ENCODE results near the gene DLX4. TPM values are rescaled to one million over a fixed set of nuclear protein-coding genes. Genes with fewer than 3 reads are reported as not detected.

Gene DLX4
- polyA plus RNA-seq, 1 donor from 2014 or later, result not detected

DNA sequence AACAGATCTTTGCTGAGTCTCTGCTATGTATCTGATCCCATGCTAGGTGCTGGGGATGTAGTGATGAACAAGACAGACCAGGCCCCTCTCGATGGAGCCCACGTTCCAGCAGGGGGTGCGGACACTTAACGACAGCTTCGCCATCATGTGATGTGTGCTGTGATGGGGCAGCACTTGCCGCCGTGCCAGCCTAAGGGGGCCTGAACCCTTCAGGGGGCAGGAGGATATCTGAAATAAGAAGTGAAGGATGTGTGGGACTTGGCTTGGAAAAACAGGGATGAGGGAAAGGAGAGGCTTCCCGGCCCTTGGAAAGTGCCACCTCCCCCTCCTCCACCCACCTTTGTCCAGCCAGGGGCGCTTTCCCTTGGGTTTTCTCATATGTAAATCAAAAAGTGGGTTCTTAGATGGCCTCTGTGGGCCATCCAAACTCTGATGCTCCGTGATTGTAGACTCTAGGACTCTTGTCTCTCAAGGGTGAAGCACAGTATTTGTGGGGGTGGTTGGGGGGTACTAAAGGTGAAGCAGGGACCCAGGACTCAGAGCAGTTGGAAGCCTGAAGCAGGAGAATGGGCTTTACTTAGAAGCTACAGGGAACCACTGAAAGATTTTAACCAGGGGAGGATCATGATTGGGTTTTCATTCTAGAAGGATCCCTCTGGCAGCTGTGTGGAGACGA is 30.0 kb downstream of the DLX4 start:
- H2AFZ ChIP-seq (ENCODE audit: low read depth, low read length), result no peak overlapping the region
- H3K4me3 ChIP-seq (ENCODE audit: low read length), result no peak overlapping the region
- H3K36me3 ChIP-seq (ENCODE audit: insufficient read depth, low read length), result no peaks in the 10 kb centered on the region
- peaks cover 5% of the 10 kb centered on the region for H3K9me3 ChIP-seq (ENCODE audit: low read length)
- H3K27ac ChIP-seq (ENCODE audit: low read length), result no peak overlapping the region
- no peak overlapping the region for H3K9ac ChIP-seq (ENCODE audit: low read length)
- no peak overlapping the region for H3K4me2 ChIP-seq (ENCODE audit: low read length)
- no peaks in the 10 kb centered on the region for H3K9me2 ChIP-seq (ENCODE audit: insufficient read depth, low read length)
- no peaks in the 10 kb centered on the region for H3F3A ChIP-seq (ENCODE audit: insufficient read depth, low read length, poor library complexity, severe bottlenecking)
- TF ChIP-seq, protein P1, sequence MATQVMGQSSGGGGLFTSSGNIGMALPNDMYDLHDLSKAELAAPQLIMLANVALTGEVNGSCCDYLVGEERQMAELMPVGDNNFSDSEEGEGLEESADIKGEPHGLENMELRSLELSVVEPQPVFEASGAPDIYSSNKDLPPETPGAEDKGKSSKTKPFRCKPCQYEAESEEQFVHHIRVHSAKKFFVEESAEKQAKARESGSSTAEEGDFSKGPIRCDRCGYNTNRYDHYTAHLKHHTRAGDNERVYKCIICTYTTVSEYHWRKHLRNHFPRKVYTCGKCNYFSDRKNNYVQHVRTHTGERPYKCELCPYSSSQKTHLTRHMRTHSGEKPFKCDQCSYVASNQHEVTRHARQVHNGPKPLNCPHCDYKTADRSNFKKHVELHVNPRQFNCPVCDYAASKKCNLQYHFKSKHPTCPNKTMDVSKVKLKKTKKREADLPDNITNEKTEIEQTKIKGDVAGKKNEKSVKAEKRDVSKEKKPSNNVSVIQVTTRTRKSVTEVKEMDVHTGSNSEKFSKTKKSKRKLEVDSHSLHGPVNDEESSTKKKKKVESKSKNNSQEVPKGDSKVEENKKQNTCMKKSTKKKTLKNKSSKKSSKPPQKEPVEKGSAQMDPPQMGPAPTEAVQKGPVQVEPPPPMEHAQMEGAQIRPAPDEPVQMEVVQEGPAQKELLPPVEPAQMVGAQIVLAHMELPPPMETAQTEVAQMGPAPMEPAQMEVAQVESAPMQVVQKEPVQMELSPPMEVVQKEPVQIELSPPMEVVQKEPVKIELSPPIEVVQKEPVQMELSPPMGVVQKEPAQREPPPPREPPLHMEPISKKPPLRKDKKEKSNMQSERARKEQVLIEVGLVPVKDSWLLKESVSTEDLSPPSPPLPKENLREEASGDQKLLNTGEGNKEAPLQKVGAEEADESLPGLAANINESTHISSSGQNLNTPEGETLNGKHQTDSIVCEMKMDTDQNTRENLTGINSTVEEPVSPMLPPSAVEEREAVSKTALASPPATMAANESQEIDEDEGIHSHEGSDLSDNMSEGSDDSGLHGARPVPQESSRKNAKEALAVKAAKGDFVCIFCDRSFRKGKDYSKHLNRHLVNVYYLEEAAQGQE (IDR thresholded peaks at IDR 0.05; ENCODE audit: borderline replicate concordance), result no peak
- TF ChIP-seq, protein P2, sequence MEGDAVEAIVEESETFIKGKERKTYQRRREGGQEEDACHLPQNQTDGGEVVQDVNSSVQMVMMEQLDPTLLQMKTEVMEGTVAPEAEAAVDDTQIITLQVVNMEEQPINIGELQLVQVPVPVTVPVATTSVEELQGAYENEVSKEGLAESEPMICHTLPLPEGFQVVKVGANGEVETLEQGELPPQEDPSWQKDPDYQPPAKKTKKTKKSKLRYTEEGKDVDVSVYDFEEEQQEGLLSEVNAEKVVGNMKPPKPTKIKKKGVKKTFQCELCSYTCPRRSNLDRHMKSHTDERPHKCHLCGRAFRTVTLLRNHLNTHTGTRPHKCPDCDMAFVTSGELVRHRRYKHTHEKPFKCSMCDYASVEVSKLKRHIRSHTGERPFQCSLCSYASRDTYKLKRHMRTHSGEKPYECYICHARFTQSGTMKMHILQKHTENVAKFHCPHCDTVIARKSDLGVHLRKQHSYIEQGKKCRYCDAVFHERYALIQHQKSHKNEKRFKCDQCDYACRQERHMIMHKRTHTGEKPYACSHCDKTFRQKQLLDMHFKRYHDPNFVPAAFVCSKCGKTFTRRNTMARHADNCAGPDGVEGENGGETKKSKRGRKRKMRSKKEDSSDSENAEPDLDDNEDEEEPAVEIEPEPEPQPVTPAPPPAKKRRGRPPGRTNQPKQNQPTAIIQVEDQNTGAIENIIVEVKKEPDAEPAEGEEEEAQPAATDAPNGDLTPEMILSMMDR (IDR thresholded peaks at IDR 0.05; ENCODE audit: poor library complexity, severe bottlenecking), result no peak
- TF ChIP-seq EZH2 (IDR thresholded peaks at IDR 0.05; ENCODE audit: borderline replicate concordance, insufficient read depth, low read length, poor library complexity, severe bottlenecking) (no peak), POLR2AphosphoS5 (IDR thresholded peaks at IDR 0.05) (no peak), EP300 (conservative IDR thresholded peaks at IDR 0.05; ENCODE audit: poor library complexity, severe bottlenecking) (no peak), TAF1 (IDR thresholded peaks at IDR 0.05; ENCODE audit: low read depth) (no peak), MXI1 (conservative IDR thresholded peaks at IDR 0.05; ENCODE audit: poor library complexity, severe bottlenecking) (no peak), RAD21 (conservative IDR thresholded peaks at IDR 0.05) (no peak), SMC3 (conservative IDR thresholded peaks at IDR 0.05; ENCODE audit: poor library complexity) (no peak)
- H4K20me1 ChIP-seq (ENCODE audit: insufficient read depth), result no peaks in the 10 kb centered on the region
- no peaks in the 10 kb centered on the region for H3K79me2 ChIP-seq (replicated peaks; ENCODE audit: insufficient read depth, low read length)
- peaks cover 53% of the 10 kb centered on the region for H3K27me3 ChIP-seq (ENCODE audit: insufficient read depth, low read depth, low read length)

DNA sequence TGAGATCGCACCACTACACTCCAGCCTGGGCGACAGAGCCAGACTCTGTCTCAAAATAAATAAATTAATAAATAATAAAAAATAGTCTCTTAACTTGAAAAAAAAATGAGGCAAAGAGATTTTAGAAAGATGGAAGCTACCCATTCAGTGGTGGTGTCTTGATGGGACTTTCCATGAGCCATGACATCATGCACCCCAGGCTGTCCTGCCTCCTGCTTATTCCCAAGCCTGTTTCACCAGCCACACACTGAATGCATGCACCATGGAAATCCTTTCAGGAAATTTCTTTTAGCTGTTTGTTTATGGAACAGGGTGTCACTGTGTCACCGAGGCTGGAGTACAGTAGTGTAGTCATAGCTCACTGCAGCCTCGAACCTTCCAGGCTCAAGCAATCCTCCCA is 34.9 kb downstream of the DLX4 start:
- no peaks in the 10 kb centered on the region for H3K36me3 ChIP-seq (ENCODE audit: insufficient read depth, low read length)
- no peaks in the 10 kb centered on the region for H3K9me2 ChIP-seq (ENCODE audit: insufficient read depth, low read length)
- TF ChIP-seq MXI1 (conservative IDR thresholded peaks at IDR 0.05; ENCODE audit: poor library complexity, severe bottlenecking), result no peak
- TF ChIP-seq RAD21 (conservative IDR thresholded peaks at IDR 0.05), result no peak
- H3K9ac ChIP-seq (ENCODE audit: low read length), result no peak overlapping the region
- H3F3A ChIP-seq (ENCODE audit: insufficient read depth, low read length, poor library complexity, severe bottlenecking), result no peaks in the 10 kb centered on the region
- H3K4me3 ChIP-seq (ENCODE audit: low read length), result no peak overlapping the region
- H3K27me3 ChIP-seq (ENCODE audit: insufficient read depth, low read depth, low read length), result peaks cover 17% of the 10 kb centered on the region
- H3K79me2 ChIP-seq (replicated peaks; ENCODE audit: insufficient read depth, low read length), result no peaks in the 10 kb centered on the region
- no peaks in the 10 kb centered on the region for H4K20me1 ChIP-seq (ENCODE audit: insufficient read depth)
- H3K9me3 ChIP-seq (ENCODE audit: low read length), result no peaks in the 10 kb centered on the region
- no peak overlapping the region for H3K4me2 ChIP-seq (ENCODE audit: low read length)
- H3K27ac ChIP-seq (ENCODE audit: low read length), result no peak overlapping the region
- no peak overlapping the region for H2AFZ ChIP-seq (ENCODE audit: low read depth, low read length)
